Measurements from ENCODE around the gene CASS4.
"Not testable (repeated sequence)": the region's sequence is repeated elsewhere in the genome, so short reads cannot be mapped to it uniquely, and the experiment has no call there.

Gene CASS4

DNA sequence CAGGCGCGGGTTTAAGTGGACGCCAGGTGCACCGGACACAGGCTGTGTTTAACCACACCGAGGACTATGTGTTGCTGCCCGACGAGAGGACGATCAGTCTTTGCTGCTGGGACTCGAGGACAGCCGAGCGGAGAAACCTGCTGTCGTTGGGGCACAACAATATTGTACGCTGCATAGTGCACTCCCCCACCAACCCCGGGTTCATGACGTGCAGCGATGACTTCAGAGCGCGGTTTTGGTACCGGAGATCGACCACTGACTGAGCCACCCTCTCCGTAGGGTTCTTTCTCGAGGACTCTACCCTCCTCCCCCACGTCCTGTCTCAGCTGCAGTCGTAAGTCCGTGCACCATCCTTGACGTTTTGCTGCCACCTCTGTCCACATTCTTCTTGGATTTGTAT, 8.6 kb upstream of the CASS4 start:
- H3K9ac ChIP-seq (ENCODE audit: low read depth, low read length, poor library complexity) = no peak overlapping the region
- no peak overlapping the region for H2BK5ac ChIP-seq (ENCODE audit: low read length)
- WGBS, 2 donors (ENCODE audit: extremely low coverage in 2 of 2, insufficient read length in 2 of 2, insufficient replicate concordance in 1 of 2) = no CpG with 5 or more reads among the region's 26 CpGs

DNA sequence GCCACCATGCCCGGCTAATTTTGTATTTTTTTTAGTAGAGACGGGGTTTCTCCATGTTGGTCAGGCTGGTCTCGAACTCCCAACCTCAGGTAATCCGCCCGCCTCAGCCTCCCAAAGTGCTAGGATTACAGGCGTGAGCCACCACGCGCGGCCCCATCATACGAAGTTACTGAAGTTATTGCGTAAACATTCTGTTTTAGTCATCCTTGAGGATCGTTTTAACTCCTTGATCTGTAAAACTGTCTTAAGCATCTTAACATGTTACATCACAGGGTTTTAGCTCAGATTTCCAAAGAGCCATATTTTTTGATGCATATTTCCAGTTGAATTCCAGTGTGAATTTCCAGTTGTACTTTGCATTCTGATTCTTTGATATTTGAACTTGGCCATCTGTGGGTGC, 6.7 kb upstream of the CASS4 start:
- peaks cover 30 to 93% of the 10 kb centered on the region in 2 donors for H3K36me3 ChIP-seq (replicated peaks in 1 of 2; ENCODE audit: control insufficient read depth in 2 of 2, insufficient read depth in 2 of 2, low read length in 2 of 2)
- not testable (repeated sequence) for H3K79me1 ChIP-seq (ENCODE audit: low read depth, low read length); H3K27ac ChIP-seq (replicated peaks; ENCODE audit: low read length); H2AK5ac ChIP-seq (ENCODE audit: low read depth, low read length); H2BK5ac ChIP-seq (ENCODE audit: low read length); H4K8ac ChIP-seq (ENCODE audit: low read depth, low read length); DNase-seq (ENCODE audit: low spot score); H3K23ac ChIP-seq (ENCODE audit: low read depth, low read length, poor library complexity); H3K4me2 ChIP-seq (ENCODE audit: insufficient read depth, low read length, poor library complexity, severe bottlenecking); H3K4me3 ChIP-seq (ENCODE audit: low read length in 2 of 2); H2AFZ ChIP-seq (ENCODE audit: low read length); H2BK12ac ChIP-seq (ENCODE audit: low read length); H3K9me3 ChIP-seq (replicated peaks in 1 of 2; ENCODE audit: control insufficient read depth in 2 of 2, insufficient read depth in 1 of 2, low read depth in 1 of 2, low read length in 2 of 2); H3K27me3 ChIP-seq (ENCODE audit: control insufficient read depth in 3 of 3, insufficient read depth in 3 of 3, low read depth in 1 of 3, low read length in 3 of 3); H2BK120ac ChIP-seq (ENCODE audit: low read depth, low read length); H3K18ac ChIP-seq (ENCODE audit: low read length); H3K9ac ChIP-seq (ENCODE audit: low read depth, low read length, poor library complexity); H3K4me1 ChIP-seq (ENCODE audit: control insufficient read depth in 2 of 2, insufficient read depth in 1 of 2, low read depth in 1 of 2, low read length in 2 of 2); H3K4ac ChIP-seq (ENCODE audit: low read length); H3K14ac ChIP-seq (ENCODE audit: low read length); H2BK15ac ChIP-seq (ENCODE audit: low read length); H4K91ac ChIP-seq (ENCODE audit: low read depth, low read length, poor library complexity)
- WGBS, 2 donors (ENCODE audit: extremely low coverage in 2 of 2, insufficient read length in 2 of 2, insufficient replicate concordance in 1 of 2) = no CpG with 5 or more reads among the region's 12 CpGs

More for the DNA sequence above, 8.6 kb upstream of the CASS4 start:
- no peak for DNase-seq (ENCODE audit: low spot score)
- no peak overlapping the region for H2BK15ac ChIP-seq (ENCODE audit: low read length)
- H3K9me3 ChIP-seq (replicated peaks in 1 of 2; ENCODE audit: control insufficient read depth in 2 of 2, insufficient read depth in 1 of 2, low read depth in 1 of 2, low read length in 2 of 2) = no peaks in the 10 kb centered on the region
- H4K91ac ChIP-seq (ENCODE audit: low read depth, low read length, poor library complexity) = no peak overlapping the region
- H3K27me3 ChIP-seq (ENCODE audit: control insufficient read depth in 3 of 3, insufficient read depth in 3 of 3, low read depth in 1 of 3, low read length in 3 of 3) = no peaks in the 10 kb centered on the region
- H3K18ac ChIP-seq (ENCODE audit: low read length) = no peak overlapping the region
- H2AFZ ChIP-seq (ENCODE audit: low read length) = no peak overlapping the region
- no peaks in the 10 kb centered on the region for H3K79me1 ChIP-seq (ENCODE audit: low read depth, low read length)
- H2BK120ac ChIP-seq (ENCODE audit: low read depth, low read length) = no peak overlapping the region
- no peak overlapping the region for H4K8ac ChIP-seq (ENCODE audit: low read depth, low read length)
- H3K4me1 ChIP-seq (ENCODE audit: control insufficient read depth in 2 of 2, insufficient read depth in 1 of 2, low read depth in 1 of 2, low read length in 2 of 2) = no peaks in the 10 kb centered on the region
- no peak overlapping the region for H3K4me2 ChIP-seq (ENCODE audit: insufficient read depth, low read length, poor library complexity, severe bottlenecking)
- no peak overlapping the region for H3K4me3 ChIP-seq (ENCODE audit: low read length in 2 of 2)
- H3K36me3 ChIP-seq (replicated peaks in 1 of 2; ENCODE audit: control insufficient read depth in 2 of 2, insufficient read depth in 2 of 2, low read length in 2 of 2) = peaks cover 35 to 95% of the 10 kb centered on the region in 2 donors
- H3K14ac ChIP-seq (ENCODE audit: low read length) = no peak overlapping the region
- H2AK5ac ChIP-seq (ENCODE audit: low read depth, low read length) = no peak overlapping the region
- H3K4ac ChIP-seq (ENCODE audit: low read length) = no peak overlapping the region
- no peak overlapping the region for H2BK12ac ChIP-seq (ENCODE audit: low read length)
- H3K27ac ChIP-seq (replicated peaks; ENCODE audit: low read length) = no peak overlapping the region
- H3K23ac ChIP-seq (ENCODE audit: low read depth, low read length, poor library complexity) = no peak overlapping the region

DNA sequence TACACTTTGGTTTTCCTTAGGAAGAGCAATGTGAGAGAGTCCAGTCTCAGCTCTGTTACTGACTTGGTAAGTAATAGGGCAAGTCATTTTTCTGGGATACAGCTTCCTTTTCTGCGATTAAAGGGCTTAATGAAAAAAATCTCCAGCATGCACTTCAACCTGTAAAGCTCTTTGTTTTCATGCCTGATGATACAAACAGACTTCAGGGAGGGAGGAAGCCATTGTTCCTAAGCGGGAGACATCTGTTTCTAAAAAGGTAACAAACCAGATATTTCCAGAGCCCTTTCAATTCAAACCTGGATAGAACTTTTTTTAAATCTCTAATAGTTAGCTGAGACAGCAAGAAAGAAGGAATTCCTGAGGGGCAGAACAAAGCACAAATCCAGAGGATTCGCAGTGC, 5.2 kb upstream of the CASS4 start:
- no peaks in the 10 kb centered on the region for H3K27me3 ChIP-seq (ENCODE audit: control insufficient read depth in 3 of 3, insufficient read depth in 3 of 3, low read depth in 1 of 3, low read length in 3 of 3)
- H3K4me1 ChIP-seq (ENCODE audit: control insufficient read depth in 2 of 2, insufficient read depth in 1 of 2, low read depth in 1 of 2, low read length in 2 of 2) = no peaks in the 10 kb centered on the region
- H3K27ac ChIP-seq (replicated peaks; ENCODE audit: low read length) = no peak overlapping the region
- no CpG with 5 or more reads among the region's 3 CpGs for WGBS, 2 donors (ENCODE audit: extremely low coverage in 2 of 2, insufficient read length in 2 of 2, insufficient replicate concordance in 1 of 2)
- H3K9ac ChIP-seq (ENCODE audit: low read depth, low read length, poor library complexity) = no peak overlapping the region
- no peak overlapping the region for H2AK5ac ChIP-seq (ENCODE audit: low read depth, low read length)
- H4K8ac ChIP-seq (ENCODE audit: low read depth, low read length) = no peak overlapping the region
- H2BK15ac ChIP-seq (ENCODE audit: low read length) = no peak overlapping the region
- H2BK5ac ChIP-seq (ENCODE audit: low read length) = no peak overlapping the region
- no peak overlapping the region for H3K4me3 ChIP-seq (ENCODE audit: low read length in 2 of 2)
- no peak overlapping the region for H3K23ac ChIP-seq (ENCODE audit: low read depth, low read length, poor library complexity)
- no peak overlapping the region for H3K14ac ChIP-seq (ENCODE audit: low read length)
- H2AFZ ChIP-seq (ENCODE audit: low read length) = no peak overlapping the region
- no peak overlapping the region for H3K4ac ChIP-seq (ENCODE audit: low read length)
- DNase-seq (ENCODE audit: low spot score) = no peak
- no peak overlapping the region for H3K4me2 ChIP-seq (ENCODE audit: insufficient read depth, low read length, poor library complexity, severe bottlenecking)
- no peaks in the 10 kb centered on the region for H3K9me3 ChIP-seq (replicated peaks in 1 of 2; ENCODE audit: control insufficient read depth in 2 of 2, insufficient read depth in 1 of 2, low read depth in 1 of 2, low read length in 2 of 2)
- no peak overlapping the region for H2BK12ac ChIP-seq (ENCODE audit: low read length)
- H2BK120ac ChIP-seq (ENCODE audit: low read depth, low read length) = no peak overlapping the region
- no peak overlapping the region for H4K91ac ChIP-seq (ENCODE audit: low read depth, low read length, poor library complexity)
- no peak overlapping the region for H3K18ac ChIP-seq (ENCODE audit: low read length)
- no peaks in the 10 kb centered on the region for H3K79me1 ChIP-seq (ENCODE audit: low read depth, low read length)
- peaks cover 24 to 78% of the 10 kb centered on the region in 2 donors for H3K36me3 ChIP-seq (replicated peaks in 1 of 2; ENCODE audit: control insufficient read depth in 2 of 2, insufficient read depth in 2 of 2, low read length in 2 of 2)

DNA sequence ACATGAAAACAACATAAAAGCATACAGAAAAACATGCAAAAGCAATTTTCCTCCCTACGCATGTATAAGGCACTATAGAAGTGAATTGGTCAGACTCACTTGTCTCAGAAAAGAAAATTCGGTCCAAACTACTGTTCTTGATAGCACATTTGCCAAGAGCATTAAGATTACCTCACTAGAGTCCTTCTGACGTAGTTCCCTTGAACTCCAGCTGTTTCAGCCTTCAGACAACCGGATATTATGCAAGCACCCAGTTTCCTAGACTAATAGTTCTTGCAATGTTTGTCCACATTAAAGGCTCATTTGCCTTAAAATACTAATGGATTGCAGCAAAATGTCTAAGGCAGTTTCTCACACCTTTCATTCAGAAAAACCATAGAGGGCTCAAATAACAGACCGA, 2.5 kb upstream of the CASS4 start:
- H3K9ac ChIP-seq (ENCODE audit: low read depth, low read length, poor library complexity) = no peak overlapping the region
- H3K14ac ChIP-seq (ENCODE audit: low read length) = no peak overlapping the region
- no peak overlapping the region for H2AFZ ChIP-seq (ENCODE audit: low read length)
- H3K23ac ChIP-seq (ENCODE audit: low read depth, low read length, poor library complexity) = no peak overlapping the region
- no peak overlapping the region for H3K18ac ChIP-seq (ENCODE audit: low read length)
- no peak overlapping the region for H3K27ac ChIP-seq (replicated peaks; ENCODE audit: low read length)
- H2BK120ac ChIP-seq (ENCODE audit: low read depth, low read length) = no peak overlapping the region
- no peak overlapping the region for H2AK5ac ChIP-seq (ENCODE audit: low read depth, low read length)
- no CpG with 5 or more reads among the region's 5 CpGs for WGBS, 2 donors (ENCODE audit: extremely low coverage in 2 of 2, insufficient read length in 2 of 2, insufficient replicate concordance in 1 of 2)
- H2BK15ac ChIP-seq (ENCODE audit: low read length) = no peak overlapping the region
- H3K4me2 ChIP-seq (ENCODE audit: insufficient read depth, low read length, poor library complexity, severe bottlenecking) = no peak overlapping the region
- H3K9me3 ChIP-seq (replicated peaks in 1 of 2; ENCODE audit: control insufficient read depth in 2 of 2, insufficient read depth in 1 of 2, low read depth in 1 of 2, low read length in 2 of 2) = peaks cover 0 to 2% of the 10 kb centered on the region in 2 donors
- H2BK5ac ChIP-seq (ENCODE audit: low read length) = no peak overlapping the region
- no peaks in the 10 kb centered on the region for H3K27me3 ChIP-seq (ENCODE audit: control insufficient read depth in 3 of 3, insufficient read depth in 3 of 3, low read depth in 1 of 3, low read length in 3 of 3)
- peaks cover 17 to 60% of the 10 kb centered on the region in 2 donors for H3K36me3 ChIP-seq (replicated peaks in 1 of 2; ENCODE audit: control insufficient read depth in 2 of 2, insufficient read depth in 2 of 2, low read length in 2 of 2)
- H4K8ac ChIP-seq (ENCODE audit: low read depth, low read length) = no peak overlapping the region
- no peak for DNase-seq (ENCODE audit: low spot score)
- no peak overlapping the region for H4K91ac ChIP-seq (ENCODE audit: low read depth, low read length, poor library complexity)
- H3K4me1 ChIP-seq (ENCODE audit: control insufficient read depth in 2 of 2, insufficient read depth in 1 of 2, low read depth in 1 of 2, low read length in 2 of 2) = no peaks in the 10 kb centered on the region
- no peaks in the 10 kb centered on the region for H3K79me1 ChIP-seq (ENCODE audit: low read depth, low read length)
- no peak overlapping the region for H3K4me3 ChIP-seq (ENCODE audit: low read length in 2 of 2)
- H2BK12ac ChIP-seq (ENCODE audit: low read length) = no peak overlapping the region
- H3K4ac ChIP-seq (ENCODE audit: low read length) = no peak overlapping the region
